Psoas muscle (tissue), 8 donors: ENCODE data around the gene FKBP5. TPM values are rescaled to one million over a fixed set of nuclear protein-coding genes. Genes with fewer than 3 reads are reported as not detected.
"Not testable (repeated sequence)": the region's sequence is repeated elsewhere in the genome, so short reads cannot be mapped to it uniquely, and the experiment has no call there.

Source experiments
- ATAC-seq, 4 donors: fragments of 200-7000 bp; cut with Tn5 transposase; one replicate each; pipeline ENCODE4 v1.9.1; 2020; ENCODE audit warnings: moderate library complexity in 3 of 4, mild to moderate bottlenecking in 2 of 4
- DNase-seq, 2 donors: peaks; one replicate each; pipeline ENCODE4 v3.0.0-alpha.2; 2020
- H3K27ac ChIP-seq: fragments of 200-600 bp; one replicate; pipeline ENCODE4 v1.8.0; 2022
- H3K27me3 ChIP-seq, 3 donors: fragments of 200-600 bp in 1 of 3; one replicate each; pipeline versions ENCODE4 v1.6.1 to v1.8.0; 2013 to 2022; ENCODE audit warnings: low read length in 2 of 3, mild to moderate bottlenecking in 2 of 3, moderate library complexity in 1 of 3; ENCODE audit not compliant: insufficient read depth in 3 of 3
- H3K36me3 ChIP-seq, 2 donors: fragments of 200-600 bp in 1 of 2; one replicate each; pipeline versions ENCODE4 v1.6.1 to v1.8.0; 2013 to 2022; ENCODE audit warnings: low read depth in 1 of 2, mild to moderate bottlenecking in 1 of 2, moderate library complexity in 1 of 2; ENCODE audit not compliant: insufficient read depth in 1 of 2
- H3K4me1 ChIP-seq: fragments of 200-600 bp; one replicate; pipeline ENCODE4 v1.8.0; 2022
- H3K4me3 ChIP-seq: fragments of 200-600 bp; one replicate; pipeline ENCODE4 v1.8.0; 2022; ENCODE audit warnings: mild to moderate bottlenecking
- H3K9me3 ChIP-seq: fragments of 200-600 bp; one replicate; pipeline ENCODE4 v1.8.0; 2022
- CTCF ChIP-seq: fragments of 200-600 bp; IDR thresholded peaks from one replicate; pipeline ENCODE4 v1.8.0; 2022; ENCODE audit warnings: antibody characterized with exemption
- WGBS, 3 donors: extraction: QIAGEN DNeasy Blood & Tissue Kit; methylation state at CpG; one replicate each; pipeline versions ENCODE4 v1.1.6 to v1.1.7; 2013; 5-methylcytosine and 5-hydroxymethylcytosine counted together
- intact Hi-C, 2 donors: fragments of 100-400 bp; cut with DNase I; formaldehyde crosslinking; loops; one replicate each; pipeline versions ENCODE4 v1.11.0 to v1.14.2; 2022
- polyA plus RNA-seq, 3 donors: library from polyadenylated mRNA; stranded (reverse); fragments of 200-250 nt; gene quantifications; one replicate each; pipeline ENCODE4 v1.2.3, GENCODE V29; 2013
- total RNA-seq, 4 donors: library from RNA; stranded (reverse); fragmentation: NEBNext Ultra II Directional in 2 of 4; extraction: Animal tissue kit (Norgen Biotek cat#: 25700) in 2 of 4; gene quantifications; one replicate each; pipeline versions ENCODE4 v1.2.1 to v1.2.4, GENCODE V29; 2021 to 2023
- donor health status: healthy with polysubstance abuse.
- donor health status: DM: no; HTN: no; CAD: no; lungs with moderate emphysema.
- donor health status: Bipolar disorder and iron deficiency.
- donor health status: healthy.
- donor health status: DM: yes; HTN: yes; CAD: no.
- donor health status: DM: no; HTN: no; CAD: no.
- donor health status: DM: no; HTN: no; CAD: no.
- donor health status: DM: yes; HTN: yes; CAD: no.

Gene FKBP5
- total and polyA plus RNA-seq, 7 donors, result 56.5 to 1,905 (median 542) TPM

GRCh38 chr6:35735452-35735851 lies 46.7 kb upstream of the FKBP5 start:
- Histone ChIP-seq H3K9me3 (no peaks in the 10 kb centered on the region), H3K4me1 (peaks cover 40% of the 10 kb centered on the region), H3K36me3 (no peaks in the 10 kb centered on the region), H3K27me3 (no peaks in the 10 kb centered on the region), H3K4me3 (no peak overlapping the region), H3K27ac (no peak overlapping the region)
- DNase-seq (no peak), ATAC-seq (no peak)
- 82 to 98% (median 93%) methylated on average over 3 of the region's 3 CpGs for WGBS, 3 donors
- no peak for TF ChIP-seq CTCF
- intact Hi-C loops, result loop anchor here in 1 of 2 donors (5.0 kb wide), 1 partner anchor 153 kb away; no protein-coding TSS in a partner anchor

- H3K36me3 ChIP-seq, H3K4me3 ChIP-seq, ATAC-seq, intact Hi-C loops, H3K9me3 ChIP-seq, H3K27me3 ChIP-seq: not testable (repeated sequence)
- 70 to 91% (median 72%) methylated on average over 12 of the region's 12 CpGs for WGBS, 3 donors
- Histone ChIP-seq H3K4me1 (peaks cover 51% of the 10 kb centered on the region), H3K27ac (peak overlapping the region; percentile 99)
- DNase-seq, result peak in 1 of 2 donors; percentile 34
Observed at GRCh38 chr6:35734319-35734718, 45.6 kb upstream of the FKBP5 start.

GRCh38 chr6:35733633-35734032 lies 44.9 kb upstream of the FKBP5 start:
- Histone ChIP-seq H3K27me3 (no peaks in the 10 kb centered on the region), H3K36me3 (no peaks in the 10 kb centered on the region), H3K9me3 (no peaks in the 10 kb centered on the region), H3K27ac (peak overlapping the region; percentile 99), H3K4me3 (no peak overlapping the region), H3K4me1 (peaks cover 58% of the 10 kb centered on the region)
- intact Hi-C loops, result no loop called here
- DNase-seq (peak in 1 of 2 donors; percentile 29), ATAC-seq (no peak)
- 91 to 94% (median 91%) methylated on average over 8 of the region's 8 CpGs for WGBS, 3 donors
- no peak for TF ChIP-seq CTCF

GRCh38 chr6:35731736-35732532 lies 43.2 kb upstream of the FKBP5 start:
- Histone ChIP-seq H3K4me3 (peak overlapping the region; percentile 94), H3K27me3 (no peaks in the 10 kb centered on the region), H3K9me3 (no peaks in the 10 kb centered on the region), H3K27ac (peak overlapping the region; percentile 99), H3K4me1 (peaks cover 68% of the 10 kb centered on the region), H3K36me3 (no peaks in the 10 kb centered on the region)
- ATAC-seq (peak; percentile 64 to 79 (median 70)), DNase-seq (peak; percentile 99)
- intact Hi-C loops, result no loop called here
- no peak for TF ChIP-seq CTCF
- WGBS, 3 donors, result 0 to 1% (median 1%) methylated on average over 26 to 60 of the region's 61 CpGs

GRCh38 chr6:35731414-35731735 lies 42.7 kb upstream of the FKBP5 start:
- H3K36me3 ChIP-seq, result no peaks in the 10 kb centered on the region
- no peaks in the 10 kb centered on the region for H3K9me3 ChIP-seq
- ATAC-seq, result peak; percentile 43 to 56 (median 52)
- H3K4me3 ChIP-seq, result peak overlapping the region; percentile 94
- DNase-seq, result peak; percentile 98 to 99
- intact Hi-C loops, result no loop called here
- peak overlapping the region; percentile 99 for H3K27ac ChIP-seq
- TF ChIP-seq CTCF, result no peak
- 0 to 1% (median 0%) methylated on average over 20 to 23 of the region's 23 CpGs for WGBS, 3 donors
- peaks cover 70% of the 10 kb centered on the region for H3K4me1 ChIP-seq
- H3K27me3 ChIP-seq, result no peaks in the 10 kb centered on the region
